ENCODE measurements around the gene RUBCN.
"Not testable (repeated sequence)": the region's sequence is repeated elsewhere in the genome, so short reads cannot be mapped to it uniquely, and the experiment has no call there.

DNA sequence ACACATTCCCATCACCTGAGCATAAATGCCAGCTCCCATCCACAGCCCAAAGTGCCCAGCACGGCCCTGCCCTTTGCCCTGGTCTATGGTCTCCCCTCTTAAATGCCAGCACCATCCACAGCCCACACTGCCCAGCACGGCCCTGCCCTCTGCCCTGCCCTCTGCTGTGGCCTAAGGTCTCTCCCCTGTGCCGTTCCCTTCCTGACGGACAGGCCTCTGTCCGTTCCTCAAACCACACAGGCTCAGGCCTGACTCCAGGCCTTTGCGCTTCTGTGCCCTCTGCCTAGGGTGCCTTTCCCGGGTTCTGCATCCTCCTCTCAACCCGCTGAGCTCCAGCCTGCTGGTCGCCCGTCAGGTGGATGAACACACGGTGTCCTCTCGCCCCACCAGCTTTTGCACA is 90.4 kb downstream of the RUBCN start:
- not testable (repeated sequence) for TF ChIP-seq CTCF, EP300, POLR2A (IDR thresholded peaks at IDR 0.05)
